H9 (cell line): ENCODE measurements around the gene DOCK10. TPM values are rescaled to one million over a fixed set of nuclear protein-coding genes. Genes with fewer than 3 reads are reported as not detected.

ENCODE experiments used
- DNase-seq: peaks from one replicate; pipeline ENCODE4 v3.0.0-alpha.2; 2017
- H2AFZ ChIP-seq: one replicate; pipeline ENCODE4 v1.6.1; 2013; ENCODE audit warnings: mild to moderate bottlenecking, low read length, control low read depth, moderate library complexity
- H2AK5ac ChIP-seq: 2 replicates; pipeline ENCODE4 v1.6.1; 2013; ENCODE audit warnings: low read length, control low read depth, mixed read lengths; ENCODE audit not compliant: insufficient read length
- H2BK120ac ChIP-seq: one replicate; pipeline ENCODE4 v1.6.1; 2013; ENCODE audit warnings: low read depth, mild to moderate bottlenecking, low read length, control low read depth, inconsistent platforms; ENCODE audit not compliant: poor library complexity, severe bottlenecking
- H2BK12ac ChIP-seq: 2 replicates; pipeline ENCODE4 v1.6.1; 2013; ENCODE audit warnings: low read length, control low read depth, mixed read lengths, low read depth; ENCODE audit not compliant: insufficient read length
- H2BK15ac ChIP-seq: 2 replicates; pipeline ENCODE4 v1.6.1; 2013; ENCODE audit warnings: low read depth, low read length, control low read depth
- H2BK20ac ChIP-seq: one replicate; pipeline ENCODE4 v1.6.1; 2013; ENCODE audit warnings: low read depth, mild to moderate bottlenecking, low read length, control low read depth, inconsistent platforms; ENCODE audit not compliant: poor library complexity, severe bottlenecking
- H2BK5ac ChIP-seq: 2 replicates; pipeline ENCODE4 v1.6.1; 2013; ENCODE audit warnings: low read length, control low read depth, mixed read lengths; ENCODE audit not compliant: insufficient read length
- H3K14ac ChIP-seq: 2 replicates; pipeline ENCODE4 v1.6.1; 2013; ENCODE audit warnings: low read length, control low read depth; ENCODE audit not compliant: insufficient read depth
- H3K18ac ChIP-seq: 2 replicates; pipeline ENCODE4 v1.6.1; 2013; ENCODE audit warnings: low read depth, mild to moderate bottlenecking, mixed read lengths, low read length, control low read depth; ENCODE audit not compliant: insufficient read length
- H3K23ac ChIP-seq: 2 replicates; pipeline ENCODE4 v1.6.1; 2013; ENCODE audit warnings: low read length, control low read depth, mixed read lengths, low read depth; ENCODE audit not compliant: insufficient read length
- H3K23me2 ChIP-seq: 2 replicates; pipeline ENCODE4 v1.6.1; 2013; ENCODE audit warnings: low read depth, mild to moderate bottlenecking, mixed read lengths, low read length, control low read depth; ENCODE audit not compliant: insufficient read length, poor library complexity, severe bottlenecking
- H3K27ac ChIP-seq: 2 replicates; pipeline ENCODE4 v1.5.1; 2013; ENCODE audit warnings: low read length, control low read depth, mixed read lengths, low read depth; ENCODE audit not compliant: insufficient read length
- H3K27me3 ChIP-seq: 2 replicates; pipeline ENCODE4 v1.6.1; 2013; ENCODE audit warnings: low read length, control low read depth, inconsistent platforms; ENCODE audit not compliant: insufficient read depth
- H3K4ac ChIP-seq: 2 replicates; pipeline ENCODE4 v1.6.1; 2013; ENCODE audit warnings: low read depth, mild to moderate bottlenecking, control low read depth, inconsistent platforms, low read length, moderate library complexity
- H3K4me1 ChIP-seq: 2 replicates; pipeline ENCODE4 v1.6.1; 2013; ENCODE audit warnings: low read length, control low read depth, inconsistent platforms; ENCODE audit not compliant: insufficient read depth
- H3K4me2 ChIP-seq: 2 replicates; pipeline ENCODE4 v1.6.1; 2013; ENCODE audit warnings: low read length, control low read depth, mixed read lengths; ENCODE audit not compliant: insufficient read length, insufficient read depth
- H3K56ac ChIP-seq: 2 replicates; pipeline ENCODE4 v1.6.1; 2013; ENCODE audit warnings: low read depth, mild to moderate bottlenecking, mixed read lengths, low read length, control low read depth; ENCODE audit not compliant: insufficient read length
- H3K79me1 ChIP-seq: 2 replicates; pipeline ENCODE4 v1.6.1; 2013; ENCODE audit warnings: low read depth, mild to moderate bottlenecking, moderate library complexity, low read length, control low read depth, inconsistent platforms; ENCODE audit not compliant: insufficient read depth, poor library complexity, severe bottlenecking
- H3K79me2 ChIP-seq: 2 replicates; pipeline ENCODE4 v1.6.1; 2013; ENCODE audit warnings: low read length, control low read depth, inconsistent platforms; ENCODE audit not compliant: insufficient read depth
- H3K9ac ChIP-seq: 2 replicates; pipeline ENCODE4 v1.6.1; 2013; ENCODE audit warnings: low read length, control low read depth, mixed read lengths; ENCODE audit not compliant: insufficient read length; ENCODE audit errors: extremely low read depth
- H3K9me3 ChIP-seq: one replicate; pipeline ENCODE4 v1.6.1; 2013; ENCODE audit warnings: low read depth, low read length, inconsistent platforms; ENCODE audit not compliant: control insufficient read depth
- H3T11ph ChIP-seq: one replicate; pipeline ENCODE4 v1.6.1; 2013; ENCODE audit warnings: mild to moderate bottlenecking, low read length, control low read depth, inconsistent platforms
- H4K20me1 ChIP-seq: one replicate; pipeline ENCODE4 v1.6.1; 2013; ENCODE audit not compliant: control insufficient read depth, insufficient read length, insufficient read depth
- H4K5ac ChIP-seq: 2 replicates; pipeline ENCODE4 v1.6.1; 2013; ENCODE audit warnings: low read depth, mild to moderate bottlenecking, mixed read lengths, low read length, control low read depth; ENCODE audit not compliant: insufficient read length
- H4K8ac ChIP-seq: replicated peaks from 2 replicates; pipeline ENCODE4 v1.6.1; 2013; ENCODE audit warnings: low read length, control low read depth, mixed read lengths, low read depth; ENCODE audit not compliant: insufficient read length
- H4K91ac ChIP-seq: 2 replicates; pipeline ENCODE4 v1.6.1; 2013; ENCODE audit warnings: low read depth, mild to moderate bottlenecking, moderate library complexity, mixed read lengths, low read length, control low read depth; ENCODE audit not compliant: insufficient read length
- H3K27ac Mint-ChIP-seq, 3 experiments: 2 replicates in 2 of 3; 3 replicates in 1 of 3; pipeline ENCODE4 v1.8.0; 2020 to 2021; ENCODE audit warnings: mixed read lengths in 3 of 3, mild to moderate bottlenecking in 1 of 3, moderate library complexity in 1 of 3
- H3K27me3 Mint-ChIP-seq: 2 replicates; pipeline ENCODE4 v1.8.0; 2021; ENCODE audit warnings: low read depth, mild to moderate bottlenecking, moderate library complexity, mixed read lengths
- H3K36me3 Mint-ChIP-seq, 3 experiments: 2 replicates in 2 of 3; 3 replicates in 1 of 3; pipeline ENCODE4 v1.8.0; 2020 to 2021; ENCODE audit warnings: low read depth in 3 of 3, mixed read lengths in 3 of 3; ENCODE audit not compliant: insufficient read depth in 1 of 3
- H3K4me1 Mint-ChIP-seq, 2 experiments: 2 replicates each; pipeline ENCODE4 v1.8.0; 2020; ENCODE audit warnings: mixed read lengths in 2 of 2
- H3K4me3 Mint-ChIP-seq, 2 experiments: 2 replicates in 1 of 2; 3 replicates in 1 of 2; pipeline ENCODE4 v1.8.0; 2020 to 2021; ENCODE audit warnings: mild to moderate bottlenecking in 2 of 2, mixed read lengths in 2 of 2, moderate library complexity in 1 of 2
- H3K9me3 Mint-ChIP-seq, 2 experiments: 2 replicates in 1 of 2; 3 replicates in 1 of 2; pipeline ENCODE4 v1.8.0; 2020; ENCODE audit warnings: mild to moderate bottlenecking in 2 of 2, mixed read lengths in 2 of 2, moderate library complexity in 1 of 2
- CTCF ChIP-seq: fragments of 200-600 bp; sonication (generic); conservative IDR thresholded peaks from 3 replicates; pipeline ENCODE4 v1.8.0; 2021; ENCODE audit warnings: antibody characterized with exemption, mild to moderate bottlenecking
- WGBS: extraction: QIAGEN DNeasy Blood & Tissue Kit; methylation state at CpG from one replicate; pipeline ENCODE4 v1.1.7; 2013; ENCODE audit warnings: missing lambda C conversion rate, low lambda C conversion rate, mixed read lengths; ENCODE audit not compliant: insufficient read length; ENCODE audit errors: extremely low coverage; 5-methylcytosine and 5-hydroxymethylcytosine counted together
- total RNA-seq: library from RNA; stranded (reverse); gene quantifications from 2 replicates; pipeline ENCODE4 v1.2.1, GENCODE V29; 2021

DOCK10 gene
- total RNA-seq, 1 experiment from 2014 or later: 0.79 TPM

- H4K91ac ChIP-seq: no peak overlapping the region
- no peak overlapping the region for H2BK20ac ChIP-seq
- no peak overlapping the region for H3K4ac ChIP-seq
- H3K4me1 Mint-ChIP-seq: peaks cover 10 to 16% of the 10 kb centered on the region in 2 experiments
- no CpG with 5 or more reads among the region's 4 CpGs for WGBS
- H3K56ac ChIP-seq: no peak overlapping the region
- no peak overlapping the region for H3K9ac ChIP-seq
- no peak overlapping the region for H2BK15ac ChIP-seq
- no peak overlapping the region for H4K5ac ChIP-seq
- H4K20me1 ChIP-seq: no peaks in the 10 kb centered on the region
- H2AFZ ChIP-seq: no peak overlapping the region
- no peaks in the 10 kb centered on the region for H3K27me3 ChIP-seq
- H3K36me3 Mint-ChIP-seq: no peaks in the 10 kb centered on the region
- no peak overlapping the region for H3K4me3 Mint-ChIP-seq
- H3K79me2 ChIP-seq: no peaks in the 10 kb centered on the region
- H3K27ac Mint-ChIP-seq: no peak overlapping the region
- TF ChIP-seq CTCF: no peak
- no peak overlapping the region for H3K23ac ChIP-seq
- H3T11ph ChIP-seq: no peak overlapping the region
- H3K79me1 ChIP-seq: no peaks in the 10 kb centered on the region
- H2BK120ac ChIP-seq: no peak overlapping the region
- no peak overlapping the region for H2AK5ac ChIP-seq
- no peak overlapping the region for H3K18ac ChIP-seq
- no peaks in the 10 kb centered on the region for H3K23me2 ChIP-seq
- no peak for DNase-seq
- no peak overlapping the region for H4K8ac ChIP-seq
- H3K9me3 ChIP-seq: no peaks in the 10 kb centered on the region
- H3K14ac ChIP-seq: no peak overlapping the region
- H3K27me3 Mint-ChIP-seq: no peaks in the 10 kb centered on the region
- H2BK12ac ChIP-seq: no peak overlapping the region
- no peak overlapping the region for H3K27ac ChIP-seq
- H2BK5ac ChIP-seq: no peak overlapping the region
- H3K4me1 ChIP-seq: no peaks in the 10 kb centered on the region
- no peaks in the 10 kb centered on the region for H3K9me3 Mint-ChIP-seq
- H3K4me2 ChIP-seq: no peak overlapping the region
Measured at GRCh38 chr2:225010804-225011203, 31.5 kb downstream of the DOCK10 start.
